OCI-LY7 (cell line): ENCODE results near the gene PIPOX. TPM values are rescaled to one million over a fixed set of nuclear protein-coding genes. Genes with fewer than 3 reads are reported as not detected.

Experiments used
- BruUV-seq: library from RNA; stranded (reverse); fragments of 400-500 nt; replicated peaks from 2 replicates; lab custom pipeline; 2021; lab: Mats Ljungman, UMichigan
- CTCF ChIA-PET: fragments of 300-600 bp; sonication (Branson Sonifier 250); formaldehyde crosslinking; loops from one replicate; lab custom pipeline; 2022; ENCODE audit warnings: antibody characterized with exemption; ENCODE audit not compliant: unreplicated experiment; lab: Charles Lee
- POLR2A ChIA-PET: fragments of 300-600 bp; sonication (Branson Sonifier 250); formaldehyde crosslinking; loops from one replicate; lab custom pipeline; 2022; ENCODE audit warnings: antibody characterized with exemption; lab: Charles Lee
- DNase-seq: peaks from one replicate; pipeline ENCODE4 v3.0.0-alpha.2; 2015; ENCODE audit warnings: low spot score
- H2AFZ ChIP-seq: fragments of 200-600 bp; sonication (generic), shearing (Covaris generic); 2 replicates; pipeline ENCODE4 v1.6.1; 2014; ENCODE audit warnings: mild to moderate bottlenecking, antibody characterized with exemption, low read length, moderate library complexity
- H3K27ac ChIP-seq: fragments of 200-600 bp; sonication (generic); 2 replicates; pipeline ENCODE4 v1.5.1; 2014; ENCODE audit warnings: mixed run types, low read depth, mild to moderate bottlenecking, moderate library complexity, low read length, inconsistent platforms; ENCODE audit not compliant: poor library complexity, severe bottlenecking
- H3K36me3 ChIP-seq: fragments of 200-600 bp; sonication (generic); 2 replicates; pipeline ENCODE4 v1.6.1; 2014; ENCODE audit warnings: mild to moderate bottlenecking, antibody characterized with exemption, low read length, moderate library complexity, mixed read lengths; ENCODE audit not compliant: insufficient read depth
- H3K4me1 ChIP-seq: fragments of 200-600 bp; sonication (generic); 2 replicates; pipeline ENCODE4 v1.5.1; 2014; ENCODE audit warnings: mild to moderate bottlenecking, low read length; ENCODE audit not compliant: insufficient read depth, poor library complexity, severe bottlenecking
- H3K4me2 ChIP-seq: fragments of 200-600 bp; sonication (generic); 2 replicates; pipeline ENCODE4 v1.6.1; 2014; ENCODE audit warnings: mild to moderate bottlenecking, low read length
- H3K4me3 ChIP-seq: fragments of 200-600 bp; sonication (generic); 2 replicates; pipeline ENCODE4 v1.5.1; 2014; ENCODE audit warnings: mild to moderate bottlenecking, low read depth, low read length; ENCODE audit not compliant: poor library complexity, severe bottlenecking
- H3K79me2 ChIP-seq: fragments of 200-600 bp; sonication (generic); 2 replicates; pipeline ENCODE4 v1.6.1; 2016; ENCODE audit warnings: low read depth, mild to moderate bottlenecking, low read length, moderate library complexity, mixed read lengths; ENCODE audit not compliant: insufficient read depth
- H3K9me2 ChIP-seq: fragments of 200-600 bp; sonication (generic); 2 replicates; pipeline ENCODE4 v1.6.1; 2016; ENCODE audit warnings: mild to moderate bottlenecking, low read length, mixed read lengths; ENCODE audit not compliant: insufficient read depth
- H3K9me3 ChIP-seq: fragments of 200-600 bp; sonication (generic); 2 replicates; pipeline ENCODE4 v1.6.1; 2014; ENCODE audit warnings: mild to moderate bottlenecking, mixed run types, low read length, mixed read lengths
- H4K20me1 ChIP-seq: fragments of 200-600 bp; sonication (generic); 2 replicates; pipeline ENCODE4 v1.6.1; 2014; ENCODE audit warnings: mild to moderate bottlenecking, antibody characterized with exemption, low read length, moderate library complexity, mixed read lengths; ENCODE audit not compliant: insufficient read depth
- CTCF ChIP-seq: fragments of 200-600 bp; sonication (generic); conservative IDR thresholded peaks from 2 replicates; pipeline ENCODE4 v1.5.1; 2014; ENCODE audit warnings: mild to moderate bottlenecking, antibody characterized with exemption, low read length, moderate library complexity, mixed read lengths
- EZH2phosphoT487 ChIP-seq: fragments of 200-600 bp; sonication (generic); IDR thresholded peaks from 2 replicates; pipeline ENCODE4 v1.6.1; 2018; ENCODE audit warnings: low read depth, borderline replicate concordance, mild to moderate bottlenecking, mixed run types, antibody characterized with exemption, low read length, moderate library complexity, mixed read lengths
- intact Hi-C: fragments of 100-400 bp; cut with micrococcal nuclease; formaldehyde crosslinking; loops from one replicate; pipeline ENCODE4 v1.10.0; 2022; ENCODE audit not compliant: unreplicated experiment
- total RNA-seq, 2 experiments: library from RNA; depleted of rRNA in 1 of 2; stranded (reverse); fragments of >200 nt in 1 of 2; shearing (Covaris generic) in 1 of 2; gene quantifications; 2 replicates each; pipeline ENCODE4 v1.2.3, GENCODE V29; 2014 to 2022

PIPOX gene
- total RNA-seq, 2 experiments from 2014 or later = 3.8 to 4.1 TPM

- DNase-seq = no peak
- ChIA-PET CTCF (no interaction called here), POLR2A (interaction anchor here (0.5 kb wide), 1 partner anchor 270 kb away, joined by 5 read pairs; no protein-coding TSS in a partner anchor)
- no peak for TF ChIP-seq EZH2phosphoT487
- H3K79me2 ChIP-seq = no peaks in the 10 kb centered on the region
- no peaks in the 10 kb centered on the region for H3K36me3 ChIP-seq
- H2AFZ ChIP-seq = no peak overlapping the region
- no peaks in the 10 kb centered on the region for H4K20me1 ChIP-seq
- no peaks in the 10 kb centered on the region for H3K9me3 ChIP-seq
- no peak overlapping the region for H3K4me3 ChIP-seq
- H3K9me2 ChIP-seq = no peaks in the 10 kb centered on the region
- no peak overlapping the region for H3K27ac ChIP-seq
- intact Hi-C loops = no loop called here
- BruUV-seq = no TSS peak
- H3K4me2 ChIP-seq = no peak overlapping the region
- H3K4me1 ChIP-seq = peaks cover 7% of the 10 kb centered on the region
These were observed 21.7 kb upstream of the PIPOX start for GRCh38 chr17:29021226-29021625.

GRCh38 chr17:29022074-29022473 is 20.9 kb upstream of the PIPOX start:
- H3K36me3 ChIP-seq = no peaks in the 10 kb centered on the region
- CTCF ChIA-PET = no interaction called here
- no peak overlapping the region for H3K27ac ChIP-seq
- no peaks in the 10 kb centered on the region for H3K79me2 ChIP-seq
- H3K4me2 ChIP-seq = no peak overlapping the region
- POLR2A ChIA-PET = no interaction called here
- BruUV-seq = no TSS peak
- TF ChIP-seq EZH2phosphoT487 (no peak), CTCF (no peak)
- H3K9me2 ChIP-seq = no peaks in the 10 kb centered on the region
- no peaks in the 10 kb centered on the region for H3K9me3 ChIP-seq
- H2AFZ ChIP-seq = no peak overlapping the region
- no peak overlapping the region for H3K4me3 ChIP-seq
- intact Hi-C loops = no loop called here
- H4K20me1 ChIP-seq = no peaks in the 10 kb centered on the region
- no peak for DNase-seq
- peaks cover 7% of the 10 kb centered on the region for H3K4me1 ChIP-seq

GRCh38 chr17:29024316-29024952 is 18.5 kb upstream of the PIPOX start:
- Histone ChIP-seq H3K4me3 (no peak overlapping the region), H3K27ac (no peak overlapping the region), H3K4me2 (no peak overlapping the region), H2AFZ (no peak overlapping the region), H3K9me3 (no peaks in the 10 kb centered on the region), H3K36me3 (no peaks in the 10 kb centered on the region), H3K9me2 (no peaks in the 10 kb centered on the region), H4K20me1 (no peaks in the 10 kb centered on the region), H3K79me2 (no peaks in the 10 kb centered on the region), H3K4me1 (peaks cover 3% of the 10 kb centered on the region)
- ChIA-PET CTCF (no interaction called here), POLR2A (no interaction called here)
- intact Hi-C loops = no loop called here
- BruUV-seq = no TSS peak
- TF ChIP-seq CTCF (no peak), EZH2phosphoT487 (no peak)
- no peak for DNase-seq
